GM21825 (cell line): ENCODE results near the gene TIGAR.

ENCODE experiments used
- ATAC-seq: cut with Tn5 transposase; IDR thresholded peaks from one replicate; pipeline ENCODE4 v1.9.1; 2021; ENCODE audit warnings: mild to moderate bottlenecking, moderate library complexity; ENCODE audit not compliant: unreplicated experiment

TIGAR gene

GRCh38 chr12:4370265-4370664, 49.3 kb downstream of the TIGAR start:
- no peak for ATAC-seq

GRCh38 chr12:4372653-4373052, 51.6 kb downstream of the TIGAR start:
- ATAC-seq, result no peak

GRCh38 chr12:4375449-4375848, 54.4 kb downstream of the TIGAR start:
- ATAC-seq, result no peak

GRCh38 chr12:4378772-4379171, 57.8 kb downstream of the TIGAR start:
- ATAC-seq, result no peak

- ATAC-seq, result no peak
Measured at GRCh38 chr12:4379405-4379804, 58.4 kb downstream of the TIGAR start, which contains the start of gene FGF23. TSS of gene FGF23 (minus strand) at chr12:4379712. CDS start at chr12:4379582, 130 bp downstream.

- no peak for ATAC-seq
Measured at GRCh38 chr12:4380332-4380731, 59.3 kb downstream of the TIGAR start.

- no peak for ATAC-seq
Measured at GRCh38 chr12:4383304-4383865, 62.4 kb downstream of the TIGAR start.

GRCh38 chr12:4386801-4387200, 65.8 kb downstream of the TIGAR start:
- ATAC-seq, result no peak

GRCh38 chr12:4387607-4388006, 66.6 kb downstream of the TIGAR start:
- ATAC-seq, result no peak

- no peak for ATAC-seq
Measured at GRCh38 chr12:4388032-4388431, 67.0 kb downstream of the TIGAR start.

- ATAC-seq, result no peak
Measured at GRCh38 chr12:4388662-4389061, 67.6 kb downstream of the TIGAR start.

GRCh38 chr12:4392223-4392742, 71.3 kb downstream of the TIGAR start:
- ATAC-seq, result no peak

GRCh38 chr12:4393211-4393610, 72.2 kb downstream of the TIGAR start:
- no peak for ATAC-seq

GRCh38 chr12:4395818-4396217, 74.8 kb downstream of the TIGAR start:
- ATAC-seq, result no peak

- ATAC-seq, result no peak
Measured at GRCh38 chr12:4401117-4401516, 80.1 kb downstream of the TIGAR start.

- ATAC-seq, result no peak
Measured at GRCh38 chr12:4402996-4403395, 82.0 kb downstream of the TIGAR start.
